ACC112 (cell line): ENCODE data around the gene MSRB1.
A peak's percentile ranks its signal among the peaks of the same experiment; 100 is the strongest.

Experiments
- H2AFZ ChIP-seq: fragments of 200-600 bp; sonication (generic); one replicate; pipeline ENCODE4 v1.6.0; 2017; ENCODE audit warnings: antibody characterized with exemption, low read length; ENCODE audit not compliant: unreplicated experiment
- H3K27ac ChIP-seq: fragments of 200-600 bp; sonication (generic); 2 replicates; pipeline ENCODE4 v1.5.1; 2014; ENCODE audit warnings: low read depth, mild to moderate bottlenecking, antibody characterized with exemption, low read length, moderate library complexity
- H3K27me3 ChIP-seq: fragments of 200-600 bp; sonication (generic); 2 replicates; pipeline ENCODE4 v1.6.1; 2014; ENCODE audit warnings: mild to moderate bottlenecking, antibody characterized with exemption, low read length, moderate library complexity, mixed read lengths; ENCODE audit not compliant: insufficient read depth
- H3K36me3 ChIP-seq: fragments of 200-600 bp; sonication (generic); 2 replicates; pipeline ENCODE4 v1.6.1; 2016; ENCODE audit warnings: mild to moderate bottlenecking, antibody characterized with exemption, low read length, moderate library complexity, mixed read lengths; ENCODE audit not compliant: insufficient read depth
- H3K4me1 ChIP-seq: fragments of 200-600 bp; sonication (generic); one replicate; pipeline ENCODE4 v1.6.1; 2016; ENCODE audit warnings: low read length, mixed read lengths; ENCODE audit not compliant: insufficient read depth, unreplicated experiment, control insufficient read depth
- H3K4me3 ChIP-seq: fragments of 200-600 bp; sonication (generic); 2 replicates; pipeline ENCODE4 v1.5.1; 2014; ENCODE audit warnings: mild to moderate bottlenecking, low read depth, low read length
- H3K79me2 ChIP-seq: fragments of 200-600 bp; sonication (generic); one replicate; pipeline ENCODE4 v1.6.0; 2016; ENCODE audit warnings: low read length; ENCODE audit not compliant: control insufficient read depth, unreplicated experiment, insufficient read depth

The MSRB1 gene

GRCh38 chr16:1942810-1943726 is at the start of gene MSRB1:
TSS of gene MSRB1 (minus strand) at chr16:1943199. CDS start at chr16:1943156, 43 bp downstream.
- H3K79me2 ChIP-seq, result no peaks in the 10 kb centered on the region
- H3K4me1 ChIP-seq, result peaks cover 10% of the 10 kb centered on the region
- H3K4me3 ChIP-seq, result peak within 1 kb of the TSS; percentile 91
- H3K27ac ChIP-seq, result no peak within 1 kb of the TSS
- H3K36me3 ChIP-seq, result no peaks in the 10 kb centered on the region
- peak within 1 kb of the TSS; percentile 77 for H2AFZ ChIP-seq
- H3K27me3 ChIP-seq, result no peaks in the 10 kb centered on the region

- Histone ChIP-seq H3K79me2 (no peaks in the 10 kb centered on the region), H3K36me3 (no peaks in the 10 kb centered on the region), H3K27ac (no peak overlapping the region), H3K4me1 (peaks cover 15% of the 10 kb centered on the region), H3K4me3 (peak overlapping the region; percentile 76), H2AFZ (peak overlapping the region; percentile 91), H3K27me3 (peaks cover 24% of the 10 kb centered on the region)
Observed at GRCh38 chr16:1991948-1992703, 49.1 kb upstream of the MSRB1 start.

GRCh38 chr16:1991588-1991947 is 48.6 kb upstream of the MSRB1 start:
- H3K79me2 ChIP-seq, result no peaks in the 10 kb centered on the region
- peaks cover 24% of the 10 kb centered on the region for H3K27me3 ChIP-seq
- H3K4me3 ChIP-seq, result peak overlapping the region; percentile 65
- H2AFZ ChIP-seq, result peak overlapping the region; percentile 68
- H3K4me1 ChIP-seq, result peaks cover 15% of the 10 kb centered on the region
- H3K27ac ChIP-seq, result no peak overlapping the region
- peaks cover 3% of the 10 kb centered on the region; the same call in 1 of the 2 replicates for H3K36me3 ChIP-seq

- peaks cover 15% of the 10 kb centered on the region for H3K4me1 ChIP-seq
- H3K27me3 ChIP-seq, result peaks cover 24% of the 10 kb centered on the region
Observed at GRCh38 chr16:1991135-1991551, 48.1 kb upstream of the MSRB1 start.

GRCh38 chr16:1990351-1991134 is 47.5 kb upstream of the MSRB1 start:
- Histone ChIP-seq H3K36me3 (peaks cover 6% of the 10 kb centered on the region; the same call in 1 of the 2 replicates), H3K4me3 (peak overlapping the region; percentile 62), H3K27me3 (peaks cover 24% of the 10 kb centered on the region), H3K4me1 (peaks cover 16% of the 10 kb centered on the region), H2AFZ (no peak overlapping the region), H3K79me2 (peaks cover 6% of the 10 kb centered on the region), H3K27ac (no peak overlapping the region)

More at GRCh38 chr16:1991135-1991551, 48.1 kb upstream of the MSRB1 start:
- Histone ChIP-seq H3K79me2 (no peaks in the 10 kb centered on the region), H2AFZ (no peak overlapping the region), H3K4me3 (peak overlapping the region; percentile 65; the same call in 1 of the 2 replicates), H3K36me3 (peaks cover 6% of the 10 kb centered on the region; the same call in 1 of the 2 replicates), H3K27ac (no peak overlapping the region)

GRCh38 chr16:1990101-1990350 is 47.0 kb upstream of the MSRB1 start:
- Histone ChIP-seq H3K79me2 (peaks cover 11% of the 10 kb centered on the region), H3K27me3 (peaks cover 24% of the 10 kb centered on the region), H3K4me1 (peaks cover 21% of the 10 kb centered on the region), H3K27ac (no peak overlapping the region), H2AFZ (no peak overlapping the region), H3K4me3 (peak overlapping the region; percentile 62), H3K36me3 (peaks cover 6% of the 10 kb centered on the region; the same call in 1 of the 2 replicates)

- Histone ChIP-seq H3K4me3 (peak within 1 kb of the TSS; percentile 62), H2AFZ (no peak within 1 kb of the TSS), H3K79me2 (peaks cover 15% of the 10 kb centered on the region), H3K27me3 (peaks cover 24% of the 10 kb centered on the region), H3K4me1 (peaks cover 25% of the 10 kb centered on the region), H3K36me3 (peaks cover 6% of the 10 kb centered on the region; the same call in 1 of the 2 replicates), H3K27ac (no peak within 1 kb of the TSS)
Observed at GRCh38 chr16:1989209-1990100, 46.5 kb upstream of the MSRB1 start, which contains the start of gene SYNGR3. TSS of gene SYNGR3 (plus strand) at chr16:1989970. CDS start at chr16:1990103, 133 bp downstream.

GRCh38 chr16:1987198-1987597 is 44.2 kb upstream of the MSRB1 start:
- H3K36me3 ChIP-seq, result peaks cover 6% of the 10 kb centered on the region; the same call in 1 of the 2 replicates
- H3K27me3 ChIP-seq, result peaks cover 35% of the 10 kb centered on the region
- peaks cover 18% of the 10 kb centered on the region for H3K4me1 ChIP-seq
- H3K4me3 ChIP-seq, result no peak overlapping the region
- no peak overlapping the region for H2AFZ ChIP-seq
- H3K27ac ChIP-seq, result no peak overlapping the region
- peaks cover 15% of the 10 kb centered on the region for H3K79me2 ChIP-seq

GRCh38 chr16:1985466-1986150 is 42.6 kb upstream of the MSRB1 start:
- Histone ChIP-seq H2AFZ (no peak overlapping the region), H3K79me2 (peaks cover 15% of the 10 kb centered on the region), H3K4me3 (peak overlapping the region; percentile 95), H3K36me3 (peaks cover 6% of the 10 kb centered on the region; the same call in 1 of the 2 replicates), H3K27me3 (peaks cover 39% of the 10 kb centered on the region), H3K4me1 (peaks cover 15% of the 10 kb centered on the region), H3K27ac (no peak overlapping the region)
